AG09319 (cell line): ENCODE data around the gene REP15.

Experiments
- DNase-seq: peaks from one replicate; pipeline ENCODE4 v3.0.0-alpha.2; 2010; ENCODE audit warnings: low read depth; ENCODE audit errors: extremely low read depth
- CTCF ChIP-seq: IDR thresholded peaks from 2 replicates; pipeline ENCODE4 v1.5.1; 2011; ENCODE audit warnings: low read depth, mild to moderate bottlenecking, inconsistent platforms, low read length, moderate library complexity

The REP15 gene

GRCh38 chr12:27682534-27682933, 13.7 kb upstream of the REP15 start:
- DNase-seq, result no peak
- TF ChIP-seq CTCF, result no peak

GRCh38 chr12:27685274-27685673, 11.0 kb upstream of the REP15 start:
- DNase-seq, result no peak
- TF ChIP-seq CTCF, result no peak

GRCh38 chr12:27686147-27686546, 10.1 kb upstream of the REP15 start:
- no peak for TF ChIP-seq CTCF
- no peak for DNase-seq

GRCh38 chr12:27688671-27689070, 7.6 kb upstream of the REP15 start:
- DNase-seq, result no peak

GRCh38 chr12:27689558-27690180, 6.6 kb upstream of the REP15 start:
- no peak for TF ChIP-seq CTCF
- DNase-seq, result no peak

More at GRCh38 chr12:27688671-27689070, 7.6 kb upstream of the REP15 start:
- TF ChIP-seq CTCF, result no peak

GRCh38 chr12:27693403-27693802, 2.8 kb upstream of the REP15 start:
- DNase-seq, result no peak
- TF ChIP-seq CTCF, result no peak

- TF ChIP-seq CTCF, result no peak
- DNase-seq, result no peak
These were observed 523 bp upstream of the REP15 start for GRCh38 chr12:27695556-27696292.
